Measurements from ENCODE around the gene ZNF256. TPM values are rescaled to one million over a fixed set of nuclear protein-coding genes. Genes with fewer than 3 reads are reported as not detected.

The ZNF256 gene
- total and polyA plus RNA-seq, 2 of the 13 experiments (the other 11 are each of a cell fraction or from before 2014, with no cell fraction given), result 3.8 to 6.0 TPM

DNA sequence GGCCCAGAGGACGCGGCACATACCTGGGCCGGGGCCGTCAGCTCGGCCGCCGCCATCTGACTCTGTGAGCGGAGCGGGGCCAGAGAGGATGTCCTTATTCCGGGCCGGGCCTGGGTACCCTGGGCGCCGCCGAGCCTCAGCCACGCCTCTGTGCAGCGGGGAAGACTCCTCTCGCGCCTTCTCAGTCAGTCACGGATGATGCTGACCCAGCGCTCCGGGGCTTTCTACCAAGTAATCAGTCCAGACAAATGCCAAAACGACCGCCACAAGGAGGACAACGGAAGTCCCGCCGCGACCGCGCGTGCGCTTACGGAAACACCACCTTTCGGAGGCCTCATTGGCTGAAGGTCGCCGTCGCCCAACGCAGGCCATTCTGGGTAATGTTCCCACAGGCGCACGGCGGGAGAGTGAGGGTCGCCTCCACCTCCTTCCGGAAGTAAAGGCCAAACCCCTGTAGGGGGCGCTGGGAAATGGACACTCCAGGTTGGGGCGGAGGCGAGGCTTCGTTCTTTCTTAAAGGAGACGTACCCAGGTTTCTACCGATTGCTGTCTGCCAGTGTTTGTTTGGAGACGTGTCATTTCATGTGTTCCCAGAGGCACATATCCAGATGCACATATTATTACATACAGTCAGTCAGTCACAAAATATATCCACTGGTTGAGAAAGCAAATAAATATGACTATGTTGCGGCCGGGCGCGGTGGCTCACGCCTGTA, at the start of gene ZNF256 (continued):
- TF ChIP-seq, protein P1, sequence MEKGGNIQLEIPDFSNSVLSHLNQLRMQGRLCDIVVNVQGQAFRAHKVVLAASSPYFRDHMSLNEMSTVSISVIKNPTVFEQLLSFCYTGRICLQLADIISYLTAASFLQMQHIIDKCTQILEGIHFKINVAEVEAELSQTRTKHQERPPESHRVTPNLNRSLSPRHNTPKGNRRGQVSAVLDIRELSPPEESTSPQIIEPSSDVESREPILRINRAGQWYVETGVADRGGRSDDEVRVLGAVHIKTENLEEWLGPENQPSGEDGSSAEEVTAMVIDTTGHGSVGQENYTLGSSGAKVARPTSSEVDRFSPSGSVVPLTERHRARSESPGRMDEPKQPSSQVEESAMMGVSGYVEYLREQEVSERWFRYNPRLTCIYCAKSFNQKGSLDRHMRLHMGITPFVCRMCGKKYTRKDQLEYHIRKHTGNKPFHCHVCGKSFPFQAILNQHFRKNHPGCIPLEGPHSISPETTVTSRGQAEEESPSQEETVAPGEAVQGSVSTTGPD (CRISPR knock-in tag; IDR thresholded peaks at IDR 0.05), result no peak
- TF ChIP-seq ATAD3A (CRISPR knock-in tag; IDR thresholded peaks at IDR 0.05), result no peak
- TF ChIP-seq ADNP (CRISPR knock-in tag; IDR thresholded peaks at IDR 0.05), result no peak
- TF ChIP-seq KDM1A (CRISPR knock-in tag; IDR thresholded peaks at IDR 0.05), result no peak
- peak; percentile 56; the same call in 1 of the 2 replicates for TF ChIP-seq ZNF441 (CRISPR knock-in tag; IDR thresholded peaks at IDR 0.05; ENCODE audit: borderline replicate concordance)
- no peak for TF ChIP-seq ZEB1 (IDR thresholded peaks at IDR 0.05; ENCODE audit: insufficient replicate concordance, low read depth)
- no peak for TF ChIP-seq ZBTB1 (CRISPR knock-in tag; IDR thresholded peaks at IDR 0.05; ENCODE audit: borderline replicate concordance)
- peak; percentile 84 for TF ChIP-seq SP2 (CRISPR knock-in tag; IDR thresholded peaks at IDR 0.05)
- peak; percentile 98 for TF ChIP-seq ETV5 (CRISPR knock-in tag; IDR thresholded peaks at IDR 0.05; ENCODE audit: borderline replicate concordance)
- no peak for TF ChIP-seq ZIK1 (CRISPR knock-in tag; IDR thresholded peaks at IDR 0.05; ENCODE audit: borderline replicate concordance, low read depth)
- TF ChIP-seq GPN1 (CRISPR knock-in tag; IDR thresholded peaks at IDR 0.05; ENCODE audit: borderline replicate concordance), result no peak
- no peak for TF ChIP-seq MTA3 (CRISPR knock-in tag; IDR thresholded peaks at IDR 0.05)
- TF ChIP-seq ZFP37 (CRISPR knock-in tag; IDR thresholded peaks at IDR 0.05; ENCODE audit: borderline replicate concordance), result 0 out of 2 replicates have a peak, but pooled peaks have one; percentile 24
- peak; percentile 75; the same call in 1 of the 2 replicates for TF ChIP-seq ZNF350 (CRISPR knock-in tag; IDR thresholded peaks at IDR 0.05; ENCODE audit: borderline replicate concordance, low read depth)
- TF ChIP-seq ARID2 (CRISPR knock-in tag; IDR thresholded peaks at IDR 0.05; ENCODE audit: borderline replicate concordance), result no peak
- TF ChIP-seq, protein P2, sequence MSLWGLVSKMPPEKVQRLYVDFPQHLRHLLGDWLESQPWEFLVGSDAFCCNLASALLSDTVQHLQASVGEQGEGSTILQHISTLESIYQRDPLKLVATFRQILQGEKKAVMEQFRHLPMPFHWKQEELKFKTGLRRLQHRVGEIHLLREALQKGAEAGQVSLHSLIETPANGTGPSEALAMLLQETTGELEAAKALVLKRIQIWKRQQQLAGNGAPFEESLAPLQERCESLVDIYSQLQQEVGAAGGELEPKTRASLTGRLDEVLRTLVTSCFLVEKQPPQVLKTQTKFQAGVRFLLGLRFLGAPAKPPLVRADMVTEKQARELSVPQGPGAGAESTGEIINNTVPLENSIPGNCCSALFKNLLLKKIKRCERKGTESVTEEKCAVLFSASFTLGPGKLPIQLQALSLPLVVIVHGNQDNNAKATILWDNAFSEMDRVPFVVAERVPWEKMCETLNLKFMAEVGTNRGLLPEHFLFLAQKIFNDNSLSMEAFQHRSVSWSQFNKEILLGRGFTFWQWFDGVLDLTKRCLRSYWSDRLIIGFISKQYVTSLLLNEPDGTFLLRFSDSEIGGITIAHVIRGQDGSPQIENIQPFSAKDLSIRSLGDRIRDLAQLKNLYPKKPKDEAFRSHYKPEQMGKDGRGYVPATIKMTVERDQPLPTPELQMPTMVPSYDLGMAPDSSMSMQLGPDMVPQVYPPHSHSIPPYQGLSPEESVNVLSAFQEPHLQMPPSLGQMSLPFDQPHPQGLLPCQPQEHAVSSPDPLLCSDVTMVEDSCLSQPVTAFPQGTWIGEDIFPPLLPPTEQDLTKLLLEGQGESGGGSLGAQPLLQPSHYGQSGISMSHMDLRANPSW (CRISPR knock-in tag; IDR thresholded peaks at IDR 0.05; ENCODE audit: borderline replicate concordance), result no peak; the same call in 1 of the 2 replicates
- no peak for TF ChIP-seq ZNF652 (CRISPR knock-in tag; IDR thresholded peaks at IDR 0.05; ENCODE audit: borderline replicate concordance, low read depth)
- TF ChIP-seq ZMYM2 (CRISPR knock-in tag; IDR thresholded peaks at IDR 0.05), result peak; percentile 59; the same call in 1 of the 2 replicates
- TF ChIP-seq ZNF224 (CRISPR knock-in tag; IDR thresholded peaks at IDR 0.05), result 0 out of 2 replicates have a peak, but pooled peaks have one; percentile 21
- peak; percentile 59; the same call in 1 of the 2 replicates for TF ChIP-seq DMAP1 (CRISPR knock-in tag; IDR thresholded peaks at IDR 0.05)
- TF ChIP-seq ELF3 (CRISPR knock-in tag; IDR thresholded peaks at IDR 0.05), result peak; percentile 88
- peak; percentile 32; the same call in 1 of the 2 replicates for TF ChIP-seq ISL2 (CRISPR knock-in tag; IDR thresholded peaks at IDR 0.05)
- 0 out of 2 replicates have a peak, but pooled peaks have one; percentile 28 for TF ChIP-seq IRX3 (CRISPR knock-in tag; IDR thresholded peaks at IDR 0.05; ENCODE audit: borderline replicate concordance, low read depth)
- TF ChIP-seq FOXJ3 (CRISPR knock-in tag; IDR thresholded peaks at IDR 0.05; ENCODE audit: borderline replicate concordance), result no peak
- peak; percentile 20 for TF ChIP-seq HNF4A (CRISPR knock-in tag; IDR thresholded peaks at IDR 0.05)
- peak; percentile 53; the same call in 1 of the 2 replicates for TF ChIP-seq ZNF124 (CRISPR knock-in tag; IDR thresholded peaks at IDR 0.05)
- no peak for TF ChIP-seq SNRNP70 (IDR thresholded peaks at IDR 0.05; ENCODE audit: low read depth, low read length)

All from HepG2 (cell line).